WERI-Rb-1 (cell line): ENCODE data around the gene PDE7B.

Experiments used
- DNase-seq: peaks from one replicate; pipeline ENCODE4 v3.0.0-alpha.2; 2020
- H3K27ac ChIP-seq: fragments of 250-450 bp; sonication (Bioruptor Pico); 2 replicates; pipeline ENCODE4 v1.5.1; 2020; ENCODE audit warnings: mild to moderate bottlenecking, moderate library complexity
- H3K27me3 ChIP-seq: fragments of 250-450 bp; sonication (Bioruptor Pico); 2 replicates; pipeline ENCODE4 v1.5.1; 2021; ENCODE audit warnings: mild to moderate bottlenecking, low read depth, moderate library complexity; ENCODE audit not compliant: insufficient read depth, severe bottlenecking
- H3K36me3 ChIP-seq: fragments of 250-450 bp; sonication (Bioruptor Pico); 2 replicates; pipeline ENCODE4 v1.5.1; 2020; ENCODE audit warnings: mild to moderate bottlenecking, moderate library complexity
- H3K4me3 ChIP-seq: 2 replicates; pipeline ENCODE4 v1.5.1; 2011; ENCODE audit warnings: low read depth, mild to moderate bottlenecking, control low read depth, low read length
- H3K9me3 ChIP-seq: fragments of 250-450 bp; sonication (Bioruptor Pico); 2 replicates; pipeline ENCODE4 v1.5.1; 2021; ENCODE audit warnings: mild to moderate bottlenecking, moderate library complexity; ENCODE audit not compliant: severe bottlenecking
- TF ChIP-seq, protein P1 (sequence below): IDR thresholded peaks from 2 replicates; pipeline ENCODE4 v1.5.1; 2011; ENCODE audit warnings: low read depth, mild to moderate bottlenecking, control low read depth, inconsistent platforms, low read length

The PDE7B gene

DNA sequence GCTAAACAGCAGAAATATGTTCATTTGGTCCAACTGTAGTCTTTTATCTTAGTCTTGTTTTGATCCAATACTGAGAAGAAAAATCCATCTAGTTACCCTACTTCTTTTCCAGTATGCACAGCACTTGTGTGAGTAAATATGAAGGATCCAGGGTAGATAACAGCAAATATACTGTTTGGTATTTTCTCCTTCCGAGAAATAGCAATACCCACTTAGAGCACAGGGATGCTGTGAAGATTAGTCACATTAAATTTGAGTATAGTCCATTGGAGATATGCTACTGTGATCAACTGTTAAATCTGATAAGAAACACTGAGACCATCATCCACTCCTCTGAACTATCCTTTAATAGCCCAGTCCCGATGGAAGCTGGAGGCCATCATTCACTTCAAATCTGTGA, 145.2 kb downstream of the PDE7B start:
- no peak for DNase-seq
- Histone ChIP-seq H3K9me3 (peaks cover 3% of the 10 kb centered on the region), H3K27me3 (no peaks in the 10 kb centered on the region), H3K27ac (no peak overlapping the region), H3K4me3 (no peak overlapping the region), H3K36me3 (no peaks in the 10 kb centered on the region)
- TF ChIP-seq, protein P1, sequence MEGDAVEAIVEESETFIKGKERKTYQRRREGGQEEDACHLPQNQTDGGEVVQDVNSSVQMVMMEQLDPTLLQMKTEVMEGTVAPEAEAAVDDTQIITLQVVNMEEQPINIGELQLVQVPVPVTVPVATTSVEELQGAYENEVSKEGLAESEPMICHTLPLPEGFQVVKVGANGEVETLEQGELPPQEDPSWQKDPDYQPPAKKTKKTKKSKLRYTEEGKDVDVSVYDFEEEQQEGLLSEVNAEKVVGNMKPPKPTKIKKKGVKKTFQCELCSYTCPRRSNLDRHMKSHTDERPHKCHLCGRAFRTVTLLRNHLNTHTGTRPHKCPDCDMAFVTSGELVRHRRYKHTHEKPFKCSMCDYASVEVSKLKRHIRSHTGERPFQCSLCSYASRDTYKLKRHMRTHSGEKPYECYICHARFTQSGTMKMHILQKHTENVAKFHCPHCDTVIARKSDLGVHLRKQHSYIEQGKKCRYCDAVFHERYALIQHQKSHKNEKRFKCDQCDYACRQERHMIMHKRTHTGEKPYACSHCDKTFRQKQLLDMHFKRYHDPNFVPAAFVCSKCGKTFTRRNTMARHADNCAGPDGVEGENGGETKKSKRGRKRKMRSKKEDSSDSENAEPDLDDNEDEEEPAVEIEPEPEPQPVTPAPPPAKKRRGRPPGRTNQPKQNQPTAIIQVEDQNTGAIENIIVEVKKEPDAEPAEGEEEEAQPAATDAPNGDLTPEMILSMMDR: no peak

DNA sequence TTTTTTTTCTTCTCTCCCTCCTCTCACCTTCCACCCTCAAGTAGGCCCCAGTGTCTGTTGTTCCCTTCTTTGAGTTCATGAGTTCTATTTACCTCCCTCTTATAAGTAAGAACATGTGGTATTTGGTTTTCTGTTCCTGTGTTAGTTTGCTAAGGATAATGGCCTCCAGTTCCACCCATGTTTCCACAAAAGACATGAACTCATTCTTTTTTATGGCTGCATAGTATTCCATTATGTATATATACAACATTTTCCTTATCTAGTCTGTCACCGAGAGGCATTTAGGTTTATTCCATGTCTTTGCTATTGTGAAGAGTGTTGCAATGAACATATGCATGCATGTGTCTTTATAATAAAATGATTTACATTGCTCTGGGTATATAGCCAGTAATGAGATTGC, 147.9 kb downstream of the PDE7B start:
- Histone ChIP-seq H3K4me3 (no peak overlapping the region), H3K27me3 (no peaks in the 10 kb centered on the region), H3K36me3 (no peaks in the 10 kb centered on the region), H3K27ac (no peak overlapping the region), H3K9me3 (peaks cover 3% of the 10 kb centered on the region)
- TF ChIP-seq, protein P1: no peak
- DNase-seq: no peak

DNA sequence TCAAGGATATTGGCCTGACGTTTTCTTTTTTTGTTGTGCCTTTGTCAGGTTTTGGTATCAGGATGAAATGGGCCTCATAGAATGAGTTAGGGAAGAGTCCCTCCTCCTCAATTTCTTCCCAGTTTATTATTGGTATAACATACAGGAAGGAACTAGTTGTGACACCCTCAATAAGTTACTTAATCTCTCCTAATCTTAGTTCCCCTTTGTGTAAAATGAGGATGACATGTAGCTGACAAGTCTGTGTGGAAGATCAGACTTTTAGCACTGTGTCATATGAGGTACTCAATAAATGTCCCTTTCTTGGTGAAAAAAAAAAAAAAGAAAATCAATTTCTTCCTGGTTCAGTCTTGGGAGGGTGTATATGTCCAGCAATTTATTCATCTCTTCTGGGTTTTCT, 155.8 kb downstream of the PDE7B start:
- H3K4me3 ChIP-seq: no peak overlapping the region
- peaks cover 6% of the 10 kb centered on the region for H3K9me3 ChIP-seq
- no peaks in the 10 kb centered on the region for H3K36me3 ChIP-seq
- TF ChIP-seq, protein P1: no peak
- H3K27me3 ChIP-seq: no peaks in the 10 kb centered on the region
- no peak overlapping the region for H3K27ac ChIP-seq
- DNase-seq: no peak

DNA sequence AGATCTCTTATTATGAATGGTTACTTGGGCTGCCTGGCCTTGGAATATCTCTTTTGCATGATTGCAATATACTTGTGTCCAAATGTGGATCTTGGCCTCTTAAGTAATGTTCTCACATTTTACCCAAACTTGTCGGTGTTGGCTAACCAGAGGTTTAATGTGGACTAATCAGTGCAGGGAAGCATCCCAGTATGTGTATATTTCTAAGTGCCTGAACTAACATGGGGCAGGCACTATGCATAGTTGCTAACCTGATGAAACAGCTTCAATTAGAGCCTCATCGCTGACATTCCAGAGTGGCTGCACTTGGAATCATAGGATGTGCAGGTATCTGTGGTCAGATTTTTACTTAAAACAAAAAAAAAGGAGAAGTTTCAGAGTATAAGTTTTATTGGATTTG, 160.0 kb downstream of the PDE7B start:
- Histone ChIP-seq H3K27ac (no peak overlapping the region), H3K27me3 (no peaks in the 10 kb centered on the region), H3K36me3 (no peaks in the 10 kb centered on the region), H3K4me3 (no peak overlapping the region), H3K9me3 (peaks cover 6% of the 10 kb centered on the region)
- TF ChIP-seq, protein P1: no peak
- DNase-seq: no peak

DNA sequence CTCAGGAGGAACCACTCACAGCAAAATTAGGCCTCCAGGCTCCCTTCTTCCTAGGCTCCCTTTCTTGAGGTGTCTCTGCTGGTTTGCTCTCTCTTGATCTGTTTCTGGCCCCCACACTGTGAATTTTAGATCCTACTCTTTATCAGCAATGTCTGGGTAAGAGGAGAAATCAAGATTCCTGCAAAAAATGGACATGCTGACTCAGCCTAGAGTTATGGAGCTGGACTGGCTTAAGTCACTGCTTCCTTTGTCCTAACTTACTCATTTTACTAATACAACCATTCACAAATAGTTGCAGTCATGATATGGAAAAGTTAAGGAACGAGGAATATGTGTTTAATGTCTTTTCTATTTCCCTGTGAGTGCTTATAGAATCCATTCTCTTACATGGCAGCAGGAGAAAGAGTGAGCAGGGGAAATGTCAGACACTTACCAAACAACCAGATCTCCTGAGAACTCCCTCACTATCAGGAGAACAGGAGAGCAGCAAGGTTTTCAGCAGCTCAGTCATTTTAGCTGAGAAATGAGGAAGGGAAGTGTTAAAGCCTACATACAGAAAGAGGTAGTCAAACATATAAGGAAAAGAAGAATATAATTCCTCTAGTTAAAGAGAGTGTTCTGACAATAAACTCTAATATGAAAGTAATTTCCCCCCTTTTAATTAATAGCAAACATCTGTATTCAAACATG, 160.8 kb downstream of the PDE7B start:
- no peaks in the 10 kb centered on the region for H3K36me3 ChIP-seq
- no peak overlapping the region for H3K27ac ChIP-seq
- DNase-seq: no peak
- H3K4me3 ChIP-seq: no peak overlapping the region
- TF ChIP-seq, protein P1: no peak
- H3K9me3 ChIP-seq: peaks cover 6% of the 10 kb centered on the region
- H3K27me3 ChIP-seq: no peaks in the 10 kb centered on the region

DNA sequence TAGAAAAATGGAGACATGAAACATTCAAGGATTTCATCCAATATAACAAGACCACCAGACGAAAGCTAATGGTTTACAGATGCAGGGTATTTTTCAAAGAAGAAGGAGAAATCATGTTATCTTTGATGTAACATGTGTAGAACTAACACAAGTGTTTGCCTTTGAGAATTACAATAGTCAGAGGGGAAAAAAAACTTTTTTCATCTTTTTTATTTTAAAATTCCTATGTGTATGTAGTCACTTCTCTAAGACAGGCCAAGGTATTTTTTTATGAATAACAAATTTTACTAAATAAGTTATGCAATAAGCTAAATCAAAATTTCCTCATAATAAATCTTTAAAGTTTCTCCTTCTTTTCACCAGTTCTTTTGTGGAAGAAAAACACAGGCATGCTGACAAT, 161.4 kb downstream of the PDE7B start:
- Histone ChIP-seq H3K4me3 (no peak overlapping the region), H3K27me3 (no peaks in the 10 kb centered on the region), H3K27ac (no peak overlapping the region), H3K9me3 (peaks cover 6% of the 10 kb centered on the region), H3K36me3 (no peaks in the 10 kb centered on the region)
- no peak for DNase-seq
- TF ChIP-seq, protein P1: no peak
